Colonic mucosa (tissue), 4 donors: ENCODE measurements around the gene CD9. TPM values are rescaled to one million over a fixed set of nuclear protein-coding genes. Genes with fewer than 3 reads are reported as not detected.

Experiments used
- DNase-seq: peaks from one replicate; pipeline ENCODE4 v3.0.0-alpha.2; 2020
- H3K27ac ChIP-seq: fragments of 200-600 bp; one replicate; pipeline ENCODE4 v1.8.0; 2021
- H3K27me3 ChIP-seq: fragments of 200-600 bp; one replicate; pipeline ENCODE4 v1.8.0; 2021
- H3K36me3 ChIP-seq: fragments of 200-600 bp; one replicate; pipeline ENCODE4 v1.8.0; 2021
- H3K4me1 ChIP-seq: fragments of 200-600 bp; one replicate; pipeline ENCODE4 v1.8.0; 2021; ENCODE audit warnings: mild to moderate bottlenecking
- H3K4me3 ChIP-seq: fragments of 200-600 bp; one replicate; pipeline ENCODE4 v1.8.0; 2021
- H3K9ac ChIP-seq, 2 donors: one replicate each; pipeline ENCODE4 v1.7.0; 2013; ENCODE audit warnings: control low read depth in 2 of 2, low read depth in 2 of 2, low read length in 2 of 2
- H3K9me3 ChIP-seq: fragments of 200-600 bp; one replicate; pipeline ENCODE4 v1.8.0; 2021
- CTCF ChIP-seq: fragments of 200-600 bp; IDR thresholded peaks from one replicate; pipeline ENCODE4 v1.8.0; 2022; ENCODE audit warnings: antibody characterized with exemption, mild to moderate bottlenecking
- intact Hi-C: fragments of 100-400 bp; cut with DNase I; formaldehyde crosslinking; loops from one replicate; pipeline ENCODE4 v1.14.1; 2022
- total RNA-seq, 2 donors: library from RNA; stranded (reverse); fragmentation: NEBNext Ultra II Directional in 1 of 2; extraction: Animal tissue kit (Norgen Biotek cat#: 25700) in 1 of 2; gene quantifications; one replicate each; pipeline ENCODE4 v1.2.1, GENCODE V29; 2021
- donor health status: healthy.
- donor health status: DM: no; HTN: no; CAD: no.
- donor health status: DM: no; HTN: no; CAD: no.

CD9 gene
- total RNA-seq, 2 donors from 2014 or later = 589 to 665 TPM

- intact Hi-C loops = no loop called here
- TF ChIP-seq CTCF = no peak
- no peaks in the 10 kb centered on the region for H3K4me1 ChIP-seq
- no peak overlapping the region for H3K27ac ChIP-seq
- no peak overlapping the region for H3K9ac ChIP-seq
- H3K4me3 ChIP-seq = no peak overlapping the region
- no peak for DNase-seq
- H3K36me3 ChIP-seq = no peaks in the 10 kb centered on the region
- H3K27me3 ChIP-seq = no peaks in the 10 kb centered on the region
- H3K9me3 ChIP-seq = no peaks in the 10 kb centered on the region
These were observed 38.9 kb upstream of the CD9 start for GRCh38 chr12:6161124-6161882.

- DNase-seq = no peak
- H3K9ac ChIP-seq = no peak overlapping the region
These were observed 36.7 kb upstream of the CD9 start for GRCh38 chr12:6163416-6164060.

GRCh38 chr12:6165395-6165794 is 34.8 kb upstream of the CD9 start:
- Histone ChIP-seq H3K4me1 (no peaks in the 10 kb centered on the region), H3K9me3 (no peaks in the 10 kb centered on the region), H3K27me3 (no peaks in the 10 kb centered on the region), H3K9ac (no peak overlapping the region), H3K4me3 (no peak overlapping the region), H3K27ac (no peak overlapping the region), H3K36me3 (no peaks in the 10 kb centered on the region)
- intact Hi-C loops = no loop called here
- DNase-seq = no peak
- no peak for TF ChIP-seq CTCF

More at GRCh38 chr12:6163416-6164060, 36.7 kb upstream of the CD9 start:
- Histone ChIP-seq H3K36me3 (no peaks in the 10 kb centered on the region), H3K27me3 (no peaks in the 10 kb centered on the region), H3K4me1 (no peaks in the 10 kb centered on the region), H3K4me3 (no peak overlapping the region), H3K9me3 (no peaks in the 10 kb centered on the region), H3K27ac (no peak overlapping the region)
- intact Hi-C loops = no loop called here
- no peak for TF ChIP-seq CTCF

- intact Hi-C loops = no loop called here
- peak overlapping the region in 1 of 2 donors; percentile 24 for H3K9ac ChIP-seq
- no peak for TF ChIP-seq CTCF
- H3K4me3 ChIP-seq = no peak overlapping the region
- H3K9me3 ChIP-seq = no peaks in the 10 kb centered on the region
- DNase-seq = no peak
- H3K4me1 ChIP-seq = no peaks in the 10 kb centered on the region
- H3K27me3 ChIP-seq = no peaks in the 10 kb centered on the region
- no peaks in the 10 kb centered on the region for H3K36me3 ChIP-seq
- peak overlapping the region; percentile 78 for H3K27ac ChIP-seq
These were observed 33.4 kb upstream of the CD9 start for GRCh38 chr12:6166808-6167207.

GRCh38 chr12:6167327-6168280 is 32.6 kb upstream of the CD9 start:
- peak; percentile 36 for DNase-seq
- Histone ChIP-seq H3K4me3 (no peak overlapping the region), H3K9ac (peak overlapping the region in 1 of 2 donors; percentile 24)

More at GRCh38 chr12:6167327-6168280, 32.6 kb upstream of the CD9 start:
- Histone ChIP-seq H3K27ac (peak overlapping the region; percentile 78), H3K9me3 (no peaks in the 10 kb centered on the region), H3K4me1 (no peaks in the 10 kb centered on the region), H3K36me3 (no peaks in the 10 kb centered on the region), H3K27me3 (no peaks in the 10 kb centered on the region)
- TF ChIP-seq CTCF = no peak
- intact Hi-C loops = no loop called here
